ENCODE measurements around the gene ALDH1L1. TPM values are rescaled to one million over a fixed set of nuclear protein-coding genes. Genes with fewer than 3 reads are reported as not detected.
A peak's percentile ranks its signal among the peaks of the same experiment; 100 is the strongest.

The ALDH1L1 gene
- total RNA-seq, 1 experiment from 2014 or later, result 0.41 TPM

GRCh38 chr3:126179825-126180476, 435 bp downstream of the ALDH1L1 start:
- peaks cover 8% of the 10 kb centered on the region for H3K27me3 Mint-ChIP-seq (ENCODE audit: insufficient read depth, unreplicated experiment)
- H3K4me3 ChIP-seq (ENCODE audit: low read depth, low read length), result peak overlapping the region; percentile 36
- H3K4me1 ChIP-seq, result no peaks in the 10 kb centered on the region
- ChIA-PET CTCF (no interaction called here), POLR2A (no interaction called here)
- peak in 1 of 2 experiments; percentile 21 for DNase-seq
- no peak for TF ChIP-seq CTCF (IDR thresholded peaks at IDR 0.05; ENCODE audit: insufficient read depth in 1 of 2, low read depth in 1 of 2, low read length in 1 of 2, severe bottlenecking in 1 of 2, unreplicated experiment in 1 of 2)
- H3K36me3 Mint-ChIP-seq (ENCODE audit: insufficient read depth, unreplicated experiment), result no peaks in the 10 kb centered on the region
- H3K27me3 ChIP-seq (replicated peaks; ENCODE audit: control insufficient read depth, insufficient read depth, low read length), result no peaks in the 10 kb centered on the region
- no peaks in the 10 kb centered on the region for H3K36me3 ChIP-seq (ENCODE audit: control insufficient read depth, insufficient read depth, low read length)
- no peaks in the 10 kb centered on the region for H3K4me1 Mint-ChIP-seq (ENCODE audit: low read depth, unreplicated experiment)
- H3K9me3 Mint-ChIP-seq (ENCODE audit: unreplicated experiment), result no peaks in the 10 kb centered on the region
- H3K27ac Mint-ChIP-seq (ENCODE audit: unreplicated experiment), result no peak overlapping the region
- intact Hi-C loops (cut with micrococcal nuclease; ENCODE audit: unreplicated experiment), result no loop called here
- BruUV-seq (replicated peaks), result no TSS peak
- no peaks in the 10 kb centered on the region for H3K9me3 ChIP-seq
- H3K4me3 Mint-ChIP-seq (ENCODE audit: unreplicated experiment), result peak overlapping the region; percentile 69

- Histone ChIP-seq H3K36me3 (ENCODE audit: control insufficient read depth, insufficient read depth, low read length) (no peaks in the 10 kb centered on the region), H3K4me3 (ENCODE audit: low read depth, low read length) (no peak overlapping the region), H3K27me3 (replicated peaks; ENCODE audit: control insufficient read depth, insufficient read depth, low read length) (no peaks in the 10 kb centered on the region), H3K9me3 (no peaks in the 10 kb centered on the region), H3K4me1 (0 out of 2 replicates have a peak, but pooled peaks cover 3% of the 10 kb centered on the region)
- no TSS peak for BruUV-seq (replicated peaks)
- peaks cover 18% of the 10 kb centered on the region for H3K27me3 Mint-ChIP-seq (ENCODE audit: insufficient read depth, unreplicated experiment)
- H3K9me3 Mint-ChIP-seq (ENCODE audit: unreplicated experiment), result no peaks in the 10 kb centered on the region
- no peaks in the 10 kb centered on the region for H3K36me3 Mint-ChIP-seq (ENCODE audit: insufficient read depth, unreplicated experiment)
- intact Hi-C loops (cut with micrococcal nuclease; ENCODE audit: unreplicated experiment), result no loop called here
- DNase-seq, result no peak
- TF ChIP-seq CTCF (IDR thresholded peaks at IDR 0.05; ENCODE audit: insufficient read depth in 1 of 2, low read depth in 1 of 2, low read length in 1 of 2, severe bottlenecking in 1 of 2, unreplicated experiment in 1 of 2), result no peak
- no peaks in the 10 kb centered on the region for H3K4me1 Mint-ChIP-seq (ENCODE audit: low read depth, unreplicated experiment)
- ChIA-PET CTCF (no interaction called here), POLR2A (no interaction called here)
- no peak overlapping the region for H3K4me3 Mint-ChIP-seq (ENCODE audit: unreplicated experiment)
- H3K27ac Mint-ChIP-seq (ENCODE audit: unreplicated experiment), result no peak overlapping the region
These were observed 10.2 kb downstream of the ALDH1L1 start for GRCh38 chr3:126170073-126170777.

GRCh38 chr3:126167566-126167965, 12.8 kb downstream of the ALDH1L1 start:
- Mint-ChIP-seq H3K27ac (ENCODE audit: unreplicated experiment) (no peak overlapping the region), H3K4me1 (ENCODE audit: low read depth, unreplicated experiment) (no peaks in the 10 kb centered on the region), H3K27me3 (ENCODE audit: insufficient read depth, unreplicated experiment) (peaks cover 11% of the 10 kb centered on the region), H3K9me3 (ENCODE audit: unreplicated experiment) (no peaks in the 10 kb centered on the region), H3K36me3 (ENCODE audit: insufficient read depth, unreplicated experiment) (no peaks in the 10 kb centered on the region), H3K4me3 (ENCODE audit: unreplicated experiment) (no peak overlapping the region)
- no peaks in the 10 kb centered on the region for H3K9me3 ChIP-seq
- H3K27me3 ChIP-seq (replicated peaks; ENCODE audit: control insufficient read depth, insufficient read depth, low read length), result no peaks in the 10 kb centered on the region
- TF ChIP-seq CTCF (IDR thresholded peaks at IDR 0.05; ENCODE audit: insufficient read depth in 1 of 2, low read depth in 1 of 2, low read length in 1 of 2, severe bottlenecking in 1 of 2, unreplicated experiment in 1 of 2), result no peak
- intact Hi-C loops (cut with micrococcal nuclease; ENCODE audit: unreplicated experiment), result no loop called here
- DNase-seq, result no peak
- ChIA-PET CTCF (no interaction called here), POLR2A (no interaction called here)
- H3K36me3 ChIP-seq (ENCODE audit: control insufficient read depth, insufficient read depth, low read length), result no peaks in the 10 kb centered on the region
- H3K4me1 ChIP-seq, result 0 out of 2 replicates have a peak, but pooled peaks cover 3% of the 10 kb centered on the region
- no peak overlapping the region for H3K4me3 ChIP-seq (ENCODE audit: low read depth, low read length)
- no TSS peak for BruUV-seq (replicated peaks)

Measured in Caco-2 (cell line).